CD4-positive, alpha-beta T cell treated with Interleukin-15 for 1 hour (primary cell): Measurements from ENCODE around the gene FTO.

Experiments used
- DNase-seq: peaks from one replicate; pipeline ENCODE4 v3.0.0-alpha.2; 2020

FTO gene

GRCh38 chr16:53756275-53756996 is 52.5 kb downstream of the FTO start:
- DNase-seq: no peak

GRCh38 chr16:53757971-53758609 is 54.1 kb downstream of the FTO start:
- no peak for DNase-seq

GRCh38 chr16:53761962-53762703 is 58.2 kb downstream of the FTO start:
- DNase-seq: no peak

GRCh38 chr16:53766304-53767016 is 62.5 kb downstream of the FTO start:
- no peak for DNase-seq

GRCh38 chr16:53768167-53768566 is 64.2 kb downstream of the FTO start:
- DNase-seq: no peak

GRCh38 chr16:53768593-53768992 is 64.6 kb downstream of the FTO start:
- no peak for DNase-seq

- DNase-seq: no peak
Observed at GRCh38 chr16:53769185-53769584, 65.2 kb downstream of the FTO start.

GRCh38 chr16:53769787-53770186 is 65.8 kb downstream of the FTO start:
- DNase-seq: no peak

- no peak for DNase-seq
Observed at GRCh38 chr16:53770641-53771040, 66.7 kb downstream of the FTO start.

GRCh38 chr16:53771655-53772497 is 67.9 kb downstream of the FTO start:
- no peak for DNase-seq

GRCh38 chr16:53773150-53773846 is 69.3 kb downstream of the FTO start:
- no peak for DNase-seq

GRCh38 chr16:53773881-53774280 is 69.9 kb downstream of the FTO start:
- DNase-seq: no peak

GRCh38 chr16:53775106-53775820 is 71.3 kb downstream of the FTO start:
- no peak for DNase-seq

GRCh38 chr16:53775821-53776431 is 72.0 kb downstream of the FTO start:
- DNase-seq: no peak

- DNase-seq: no peak
Observed at GRCh38 chr16:53779186-53779585, 75.2 kb downstream of the FTO start.

GRCh38 chr16:53780051-53780450 is 76.1 kb downstream of the FTO start:
- no peak for DNase-seq

- no peak for DNase-seq
Observed at GRCh38 chr16:53781023-53781605, 77.2 kb downstream of the FTO start.

- no peak for DNase-seq
Observed at GRCh38 chr16:53782148-53782547, 78.2 kb downstream of the FTO start.

GRCh38 chr16:53784291-53784690 is 80.3 kb downstream of the FTO start:
- DNase-seq: no peak

GRCh38 chr16:53785044-53785443 is 81.1 kb downstream of the FTO start:
- no peak for DNase-seq
